Effector memory CD8-positive, alpha-beta T cell (primary cell): ENCODE data around the gene SLC25A11.
"Not testable (repeated sequence)": the region's sequence is repeated elsewhere in the genome, so short reads cannot be mapped to it uniquely, and the experiment has no call there.

Experiments used
- ATAC-seq: fragments of 150-1000 bp; cut with Tn5 transposase; replicated peaks from 2 replicates; pipeline ENCODE4 v1.10.0; 2021; ENCODE audit warnings: mild to moderate bottlenecking, moderate library complexity
- DNase-seq, 3 experiments: peaks; one replicate each; pipeline ENCODE4 v3.0.0; 2021
- H3K27ac Mint-ChIP-seq, 2 donors: one replicate each; pipeline ENCODE4 v1.8.0; 2022; ENCODE audit warnings: mild to moderate bottlenecking in 2 of 2, mixed read lengths in 2 of 2, moderate library complexity in 2 of 2
- H3K27me3 Mint-ChIP-seq, 2 donors: one replicate each; pipeline ENCODE4 v1.8.0; 2022; ENCODE audit warnings: mixed read lengths in 2 of 2
- H3K36me3 Mint-ChIP-seq: one replicate; pipeline ENCODE4 v1.8.0; 2022; ENCODE audit warnings: mild to moderate bottlenecking, moderate library complexity, mixed read lengths; ENCODE audit not compliant: insufficient read depth
- H3K4me1 Mint-ChIP-seq, 2 donors: one replicate each; pipeline ENCODE4 v1.8.0; 2022; ENCODE audit warnings: low read depth in 2 of 2, mixed read lengths in 2 of 2
- H3K4me3 Mint-ChIP-seq, 2 donors: one replicate each; pipeline ENCODE4 v1.8.0; 2022; ENCODE audit warnings: mild to moderate bottlenecking in 2 of 2, mixed read lengths in 2 of 2, moderate library complexity in 2 of 2
- H3K9me3 Mint-ChIP-seq, 2 donors: one replicate each; pipeline ENCODE4 v1.8.0; 2022; ENCODE audit warnings: mixed read lengths in 2 of 2

SLC25A11 gene

DNA sequence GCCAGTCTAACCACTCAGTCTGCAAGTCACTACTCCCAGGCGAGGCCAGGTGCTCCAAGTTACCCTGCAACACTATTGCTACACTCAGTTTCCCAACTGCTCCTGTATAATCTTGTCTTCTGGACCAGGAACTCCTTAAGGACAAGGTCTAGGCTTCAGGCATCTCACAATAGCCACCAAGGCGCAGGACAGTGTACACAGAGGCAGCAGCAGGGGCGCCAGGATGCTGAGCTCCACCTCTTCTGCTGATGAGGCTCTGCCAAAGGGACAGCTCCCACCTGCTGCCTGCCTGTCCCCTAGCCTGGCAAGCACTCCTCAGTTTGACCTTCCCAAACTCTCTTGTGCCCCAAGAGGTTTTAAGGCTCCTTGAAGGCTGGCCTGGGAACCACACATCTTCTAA is 3.4 kb downstream of the SLC25A11 start:
- Mint-ChIP-seq H3K36me3 (peaks cover 35% of the 10 kb centered on the region), H3K9me3 (no peaks in the 10 kb centered on the region), H3K4me3 (no peak overlapping the region), H3K4me1 (peaks cover 46% of the 10 kb centered on the region in 2 donors), H3K27ac (peak overlapping the region; percentile 70 to 76), H3K27me3 (no peaks in the 10 kb centered on the region)
- ATAC-seq (no peak), DNase-seq (no peak)

DNA sequence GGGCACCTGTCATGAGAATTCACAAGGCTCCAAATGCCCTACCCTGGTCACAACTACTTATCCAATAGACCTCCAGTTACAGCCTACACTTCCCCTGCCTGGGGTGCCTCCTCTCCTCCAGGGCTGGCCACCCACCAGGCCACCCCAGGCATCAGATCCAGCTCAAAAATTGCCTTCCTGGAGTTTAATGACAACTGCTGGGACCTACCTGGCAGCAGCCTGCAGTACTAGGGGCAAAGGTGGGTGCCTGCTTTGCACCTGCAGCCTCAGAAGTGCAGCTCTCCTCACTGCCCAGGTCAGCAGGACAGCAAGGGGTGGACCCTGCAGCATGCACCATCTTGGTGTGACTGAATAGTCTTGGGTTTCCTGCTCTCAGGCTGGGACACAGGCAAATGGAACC is 4.2 kb downstream of the SLC25A11 start:
- no peaks in the 10 kb centered on the region for H3K9me3 Mint-ChIP-seq
- no peak for DNase-seq
- peaks cover 38% of the 10 kb centered on the region in 2 donors for H3K4me1 Mint-ChIP-seq
- peak overlapping the region; percentile 70 to 76 for H3K27ac Mint-ChIP-seq
- no peak for ATAC-seq
- no peak overlapping the region for H3K4me3 Mint-ChIP-seq
- H3K27me3 Mint-ChIP-seq = no peaks in the 10 kb centered on the region
- H3K36me3 Mint-ChIP-seq = peaks cover 27% of the 10 kb centered on the region

DNA sequence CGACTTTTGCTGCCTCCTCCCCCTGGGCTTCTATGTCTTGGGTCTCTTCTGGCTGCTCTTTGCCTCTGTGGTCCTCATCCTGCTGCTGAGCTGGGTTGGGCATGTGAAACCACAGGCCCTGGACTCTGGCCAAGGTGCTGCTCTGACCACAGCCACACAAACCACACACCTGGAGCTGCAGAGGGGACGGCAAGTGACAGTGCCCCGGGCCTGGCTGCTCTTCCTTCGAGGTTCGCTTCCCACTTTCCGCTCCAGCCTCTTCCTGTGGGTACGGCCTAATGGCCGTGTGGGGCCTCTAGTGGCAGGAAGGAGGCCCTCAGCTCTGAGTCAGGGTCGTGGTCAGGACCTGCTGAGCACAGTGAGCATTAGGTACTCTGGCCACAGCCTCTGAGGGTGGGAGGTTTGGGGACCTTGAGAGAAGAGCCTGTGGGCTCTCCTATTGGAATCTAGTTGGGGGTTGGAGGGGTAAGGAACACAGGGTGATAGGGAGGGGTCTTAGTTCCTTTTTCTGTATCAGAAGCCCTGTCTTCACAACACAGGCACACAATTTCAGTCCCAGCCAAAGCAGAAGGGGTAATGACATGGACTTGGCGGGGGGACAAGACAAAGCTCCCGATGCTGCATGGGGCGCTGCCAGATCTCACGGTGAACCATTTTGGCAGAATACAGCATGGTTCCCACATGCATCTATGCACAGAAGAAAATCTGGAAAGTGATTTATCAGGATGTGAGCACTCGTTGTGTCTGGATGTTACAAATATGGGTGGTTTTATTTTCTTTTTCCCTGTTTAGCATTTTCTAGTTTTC is 5.5 kb downstream of the SLC25A11 start:
- Mint-ChIP-seq H3K9me3 (no peaks in the 10 kb centered on the region), H3K4me1 (peaks cover 36 to 38% of the 10 kb centered on the region in 2 donors), H3K27me3 (no peaks in the 10 kb centered on the region), H3K36me3 (peaks cover 20% of the 10 kb centered on the region), H3K4me3 (peak overlapping the region; percentile 54 to 71), H3K27ac (peak overlapping the region; percentile 79 to 92)
- ATAC-seq (peak; percentile 67), DNase-seq (no peak)

DNA sequence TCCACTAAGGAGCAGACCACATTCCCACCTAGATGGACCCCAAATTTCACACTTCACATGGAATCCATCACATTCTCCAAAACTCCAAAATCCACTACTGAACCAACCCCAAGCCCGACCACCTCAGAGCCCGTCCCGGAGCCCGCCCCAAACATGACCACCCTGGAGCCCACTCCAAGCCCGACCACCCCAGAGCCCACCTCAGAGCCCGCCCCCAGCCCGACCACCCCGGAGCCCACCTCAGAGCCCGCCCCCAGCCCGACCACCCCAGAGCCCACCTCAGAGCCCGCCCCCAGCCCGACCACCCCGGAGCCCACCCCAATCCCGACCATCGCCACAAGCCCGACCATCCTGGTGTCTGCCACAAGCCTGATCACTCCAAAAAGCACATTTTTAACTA is 6.2 kb downstream of the SLC25A11 start:
- no peaks in the 10 kb centered on the region for H3K27me3 Mint-ChIP-seq
- DNase-seq (no peak), ATAC-seq (no peak)
- H3K4me1 Mint-ChIP-seq = peaks cover 29 to 32% of the 10 kb centered on the region in 2 donors
- H3K27ac Mint-ChIP-seq = peak overlapping the region; percentile 79 to 92
- peak overlapping the region; percentile 54 to 71 for H3K4me3 Mint-ChIP-seq
- no peaks in the 10 kb centered on the region for H3K9me3 Mint-ChIP-seq
- peaks cover 20% of the 10 kb centered on the region for H3K36me3 Mint-ChIP-seq

DNA sequence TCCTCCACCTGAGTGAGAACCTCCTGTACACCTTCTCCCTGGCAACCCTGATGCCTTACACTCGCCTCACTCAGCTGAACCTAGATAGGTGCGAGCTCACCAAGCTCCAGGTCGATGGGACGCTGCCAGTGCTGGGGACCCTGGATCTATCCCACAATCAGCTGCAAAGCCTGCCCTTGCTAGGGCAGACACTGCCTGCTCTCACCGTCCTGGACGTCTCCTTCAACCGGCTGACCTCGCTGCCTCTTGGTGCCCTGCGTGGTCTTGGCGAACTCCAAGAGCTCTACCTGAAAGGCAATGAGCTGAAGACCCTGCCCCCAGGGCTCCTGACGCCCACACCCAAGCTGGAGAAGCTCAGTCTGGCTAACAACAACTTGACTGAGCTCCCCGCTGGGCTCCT is 7.1 kb downstream of the SLC25A11 start:
- no peak overlapping the region for H3K27ac Mint-ChIP-seq
- H3K4me1 Mint-ChIP-seq = peaks cover 24 to 26% of the 10 kb centered on the region in 2 donors
- H3K4me3 Mint-ChIP-seq = no peak overlapping the region
- no peaks in the 10 kb centered on the region for H3K9me3 Mint-ChIP-seq
- peaks cover 12% of the 10 kb centered on the region for H3K36me3 Mint-ChIP-seq
- H3K27me3 Mint-ChIP-seq = no peaks in the 10 kb centered on the region
- DNase-seq (no peak), ATAC-seq (no peak)

DNA sequence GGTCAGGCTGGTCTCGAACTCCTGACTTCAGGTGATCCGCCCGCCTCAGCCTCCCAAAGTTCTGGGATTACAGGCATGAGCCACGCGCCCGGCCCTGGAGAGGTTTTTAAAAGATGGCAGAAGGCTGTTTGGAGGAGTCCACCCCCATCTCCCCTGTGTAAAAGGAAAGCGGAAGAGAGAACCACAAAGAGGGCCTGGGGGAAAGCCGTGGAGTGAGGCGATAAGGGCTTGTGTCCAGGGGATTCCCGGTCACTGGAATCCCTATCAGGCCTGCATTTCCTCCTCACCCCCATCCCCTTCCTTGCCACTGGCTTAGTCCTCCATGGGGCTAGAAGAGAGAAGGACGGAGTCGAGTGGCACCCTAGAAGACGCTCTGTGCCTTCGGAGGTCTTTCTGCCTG is 7.9 kb downstream of the SLC25A11 start, which contains the start of gene GP1BA:
Gene GP1BA, plus strand, starts transcription at position 315 of the 400 bp plus-strand sequence. CDS start 328 bp downstream, outside the sequence.
- DNase-seq (no peak), ATAC-seq (no peak)
- H3K27ac Mint-ChIP-seq = no peak within 1 kb of the TSS
- no peaks in the 10 kb centered on the region for H3K27me3 Mint-ChIP-seq
- H3K4me3 Mint-ChIP-seq = no peak within 1 kb of the TSS
- H3K36me3 Mint-ChIP-seq = peaks cover 8% of the 10 kb centered on the region
- H3K4me1 Mint-ChIP-seq = peaks cover 24 to 26% of the 10 kb centered on the region in 2 donors
- no peaks in the 10 kb centered on the region for H3K9me3 Mint-ChIP-seq

DNA sequence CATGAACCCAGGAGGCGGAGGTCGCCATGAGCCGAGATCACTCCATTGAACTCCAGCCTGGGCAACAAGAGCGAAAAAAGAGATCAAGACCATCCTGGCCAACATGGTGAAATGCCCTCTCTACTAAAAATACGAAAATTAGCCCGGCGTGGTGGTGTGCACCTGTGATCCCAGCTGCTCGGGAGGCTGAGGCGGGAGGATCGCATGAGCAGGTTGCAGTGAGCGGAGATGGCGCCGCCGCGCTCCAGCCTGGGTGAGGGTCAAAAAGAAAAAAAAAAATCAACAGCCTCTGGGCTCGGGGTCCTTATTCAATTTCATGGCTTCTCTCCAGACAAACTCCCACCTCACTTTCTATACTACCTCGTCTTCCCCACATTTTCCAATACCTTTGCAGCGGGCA is 11.0 kb downstream of the SLC25A11 start:
- ATAC-seq = no peak
- Mint-ChIP-seq H3K27me3 (no peaks in the 10 kb centered on the region), H3K4me3 (no peak overlapping the region), H3K9me3 (no peaks in the 10 kb centered on the region), H3K36me3 (peaks cover 2% of the 10 kb centered on the region), H3K4me1 (peaks cover 9 to 13% of the 10 kb centered on the region in 2 donors), H3K27ac (peak overlapping the region in 1 of 2 donors; percentile 24)
- DNase-seq = no peak

DNA sequence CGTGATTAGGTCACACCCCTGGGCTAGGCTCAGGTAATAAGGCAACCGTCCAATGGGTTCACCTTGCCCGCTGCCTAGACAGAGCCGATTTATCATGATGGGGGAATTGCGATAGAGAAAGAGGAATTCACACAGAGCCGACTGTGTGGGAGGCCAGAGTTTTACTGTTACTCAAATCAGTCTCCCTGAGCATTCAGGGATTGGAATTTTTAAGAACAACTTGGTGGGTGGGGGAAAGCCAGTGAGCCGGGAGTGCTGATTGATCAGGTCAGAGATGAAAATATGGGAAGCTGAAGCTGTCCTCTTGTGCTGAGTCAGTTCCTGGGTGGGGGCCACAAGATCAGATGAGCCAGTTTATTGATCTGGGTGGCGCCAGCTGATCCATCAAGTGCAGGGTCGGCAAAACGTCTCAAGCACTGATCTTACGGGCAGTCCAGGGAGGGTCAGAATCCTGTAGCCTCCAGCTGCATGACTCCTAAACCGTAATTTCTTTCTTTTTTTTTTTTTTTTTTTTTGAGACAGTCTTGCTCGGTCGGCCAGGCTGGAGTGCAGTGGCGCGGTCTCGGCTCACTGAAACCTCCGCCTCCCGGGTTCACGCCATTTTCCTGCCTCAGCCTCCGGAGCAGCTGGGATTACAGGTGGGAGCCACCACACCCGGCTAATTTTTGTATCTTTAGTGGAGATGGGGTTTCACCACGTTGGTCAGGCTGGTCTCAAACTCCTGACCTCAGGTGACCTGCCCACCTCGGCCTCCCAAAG is 13.1 kb downstream of the SLC25A11 start:
- ATAC-seq, H3K27me3 Mint-ChIP-seq, H3K27ac Mint-ChIP-seq, DNase-seq, H3K36me3 Mint-ChIP-seq, H3K9me3 Mint-ChIP-seq, H3K4me3 Mint-ChIP-seq, H3K4me1 Mint-ChIP-seq: not testable (repeated sequence)

DNA sequence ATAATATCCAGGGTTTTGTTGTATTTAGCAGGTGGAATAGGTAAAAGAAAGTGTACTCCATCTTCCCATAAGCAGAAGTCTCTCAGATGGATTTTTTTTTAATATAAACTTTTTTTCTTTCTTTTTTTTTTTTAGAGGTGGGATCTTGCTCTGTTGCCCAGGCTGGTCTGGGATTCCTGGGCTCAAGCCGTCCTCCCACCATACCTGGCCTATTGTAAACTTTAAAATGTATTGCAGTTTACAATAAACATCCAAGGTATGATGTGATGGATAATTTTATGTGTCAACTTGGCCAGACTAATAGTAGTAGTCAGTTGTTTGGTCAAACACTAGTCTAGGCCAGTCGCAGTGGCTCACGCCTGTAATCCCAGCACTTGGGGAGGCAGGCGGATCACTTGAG is 18.5 kb downstream of the SLC25A11 start:
- DNase-seq (no peak), ATAC-seq (no peak)
- Mint-ChIP-seq H3K36me3 (no peaks in the 10 kb centered on the region), H3K27ac (no peak overlapping the region), H3K4me1 (peaks cover 0 to 4% of the 10 kb centered on the region in 2 donors), H3K4me3 (no peak overlapping the region), H3K27me3 (no peaks in the 10 kb centered on the region), H3K9me3 (no peaks in the 10 kb centered on the region)

DNA sequence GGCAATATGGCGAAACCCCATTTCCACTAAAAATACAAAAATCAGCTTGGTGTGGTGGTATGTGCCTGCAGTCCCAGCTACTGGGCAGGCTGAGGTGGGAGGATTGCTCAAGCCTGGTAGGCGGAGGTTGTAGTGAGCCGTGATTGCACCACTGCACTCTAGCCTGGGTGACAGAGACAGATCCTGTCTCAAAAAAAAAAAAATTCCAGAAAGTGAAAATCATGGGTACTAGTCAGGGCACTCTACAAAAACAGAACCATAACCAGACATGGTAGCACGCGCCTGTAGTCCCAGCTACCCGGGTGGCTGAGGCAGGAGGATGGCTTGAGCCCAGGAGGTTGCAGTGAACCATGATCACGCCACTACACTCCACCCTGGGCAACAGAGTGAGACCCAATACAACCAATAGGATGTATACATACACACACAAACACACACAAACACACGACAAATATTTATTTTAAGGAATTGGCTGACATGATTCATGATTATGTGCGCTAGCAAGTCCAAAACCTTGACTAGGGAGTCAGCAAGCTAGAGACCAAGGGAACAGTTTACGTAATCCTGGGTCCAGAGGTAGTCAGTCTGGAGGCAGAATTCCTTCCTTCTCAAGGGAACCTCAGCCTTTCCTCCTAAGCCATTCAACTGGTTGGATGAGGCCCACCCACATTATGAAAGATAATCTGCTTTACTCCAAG is 19.3 kb downstream of the SLC25A11 start:
- no peaks in the 10 kb centered on the region for H3K27me3 Mint-ChIP-seq
- no peak overlapping the region for H3K27ac Mint-ChIP-seq
- no peak for ATAC-seq
- peaks cover 0 to 4% of the 10 kb centered on the region in 2 donors for H3K4me1 Mint-ChIP-seq
- DNase-seq = no peak
- H3K36me3 Mint-ChIP-seq = no peaks in the 10 kb centered on the region
- no peaks in the 10 kb centered on the region for H3K9me3 Mint-ChIP-seq
- H3K4me3 Mint-ChIP-seq = no peak overlapping the region

DNA sequence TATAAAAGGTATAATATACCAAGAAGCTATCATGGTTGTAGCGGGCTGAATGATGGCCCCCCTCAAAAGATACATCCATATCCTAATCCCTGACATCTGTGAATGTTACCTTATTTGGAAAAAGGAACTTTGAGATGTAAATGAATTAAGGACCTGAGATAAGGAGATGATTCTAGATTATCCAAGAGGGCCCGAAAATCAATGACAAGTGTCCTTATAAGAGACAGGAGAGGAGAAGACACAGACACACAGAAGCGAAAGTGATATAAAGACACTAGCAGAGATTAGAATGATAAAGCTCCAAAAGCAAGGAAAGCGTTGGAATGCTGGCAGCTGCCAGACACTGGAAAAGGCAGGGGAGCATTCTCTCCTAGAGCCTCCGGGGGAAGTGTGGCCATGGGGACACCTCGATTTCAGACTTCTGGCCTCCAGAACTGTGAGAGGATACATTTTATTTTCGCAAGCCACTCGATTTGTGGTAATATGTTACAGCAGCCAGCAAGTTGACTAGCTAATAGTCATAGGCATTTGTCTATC is 20.3 kb downstream of the SLC25A11 start:
- DNase-seq (no peak), ATAC-seq (no peak)
- peaks cover 0 to 4% of the 10 kb centered on the region in 2 donors for H3K4me1 Mint-ChIP-seq
- no peaks in the 10 kb centered on the region for H3K36me3 Mint-ChIP-seq
- H3K4me3 Mint-ChIP-seq = no peak overlapping the region
- no peak overlapping the region for H3K27ac Mint-ChIP-seq
- H3K27me3 Mint-ChIP-seq = no peaks in the 10 kb centered on the region
- H3K9me3 Mint-ChIP-seq = no peaks in the 10 kb centered on the region

DNA sequence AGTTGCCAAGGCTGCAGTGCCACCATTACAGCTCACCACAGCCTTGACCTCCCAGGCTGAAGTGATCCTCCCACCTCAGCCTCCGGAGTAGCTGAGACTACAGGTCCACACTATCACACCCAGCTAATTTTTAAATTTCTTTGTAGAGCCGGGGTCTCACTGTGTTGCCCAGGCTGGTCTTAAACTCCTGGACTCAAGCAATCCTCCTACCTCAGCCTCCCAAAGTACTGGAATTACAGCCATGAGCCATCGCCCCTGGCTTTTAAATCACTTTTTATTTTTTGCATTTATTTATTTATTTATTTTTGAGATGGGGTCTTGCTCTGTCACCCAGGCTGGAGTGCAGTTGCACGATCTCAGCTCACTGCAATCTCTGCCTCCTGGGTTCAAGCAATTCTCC is 25.3 kb downstream of the SLC25A11 start:
- not testable (repeated sequence) for H3K9me3 Mint-ChIP-seq, H3K36me3 Mint-ChIP-seq, H3K27ac Mint-ChIP-seq, ATAC-seq, DNase-seq, H3K4me1 Mint-ChIP-seq, H3K4me3 Mint-ChIP-seq, H3K27me3 Mint-ChIP-seq

DNA sequence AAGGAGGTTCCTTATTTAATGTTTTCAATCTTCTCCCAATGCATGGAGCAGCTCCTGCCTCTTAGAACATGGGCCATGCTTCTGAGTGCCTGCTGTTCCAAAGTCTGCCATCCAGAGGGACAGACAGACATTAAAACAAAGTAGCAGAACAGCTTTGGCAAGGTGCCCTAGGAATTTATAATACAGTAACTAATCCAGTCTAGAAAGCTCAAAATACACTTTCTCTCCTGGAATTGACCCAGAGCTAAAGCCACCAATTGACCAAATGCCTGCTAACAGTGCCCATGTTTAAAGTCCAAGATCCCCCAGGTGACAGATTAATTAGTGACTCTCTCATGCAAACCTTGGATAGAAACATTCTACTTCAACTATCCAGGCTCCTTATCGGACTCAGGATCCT is 25.9 kb downstream of the SLC25A11 start:
- H3K36me3 Mint-ChIP-seq = peaks cover 8% of the 10 kb centered on the region
- no peaks in the 10 kb centered on the region for H3K9me3 Mint-ChIP-seq
- no peak overlapping the region for H3K27ac Mint-ChIP-seq
- no peak overlapping the region for H3K4me3 Mint-ChIP-seq
- ATAC-seq (no peak), DNase-seq (no peak)
- peaks cover 0 to 5% of the 10 kb centered on the region in 2 donors for H3K27me3 Mint-ChIP-seq
- no peaks in the 10 kb centered on the region for H3K4me1 Mint-ChIP-seq
